Stimulated activated CD4-positive, alpha-beta T cell treated with anti-CD3 and anti-CD28 coated beads, Interleukin-1b, Interleukin-23, amount 100 ng/mL, for 48 hours (primary cell): ENCODE measurements around the gene MSLN.

Experiments used
- DNase-seq: peaks from one replicate; pipeline ENCODE4 v3.0.0-alpha.2; 2020

Gene MSLN

GRCh38 chr16:794853-795466, 34.4 kb downstream of the MSLN start:
- no peak for DNase-seq

GRCh38 chr16:795580-796229, 35.2 kb downstream of the MSLN start:
- DNase-seq = no peak

GRCh38 chr16:796296-797119, 36.0 kb downstream of the MSLN start:
- DNase-seq = no peak

GRCh38 chr16:797120-797420, 36.5 kb downstream of the MSLN start:
- peak; percentile 44 for DNase-seq

GRCh38 chr16:797686-798085, 37.2 kb downstream of the MSLN start:
- DNase-seq = no peak

- no peak for DNase-seq
These were observed 38.1 kb downstream of the MSLN start for GRCh38 chr16:798666-799065.

- DNase-seq = no peak
These were observed 38.8 kb downstream of the MSLN start for GRCh38 chr16:799111-799947.

GRCh38 chr16:799948-800833, 39.7 kb downstream of the MSLN start, which contains the start of gene GNG13:
Gene GNG13 (minus strand): TSS chr16:800734. CDS start chr16:799077, 1,657 bp downstream.
- no peak for DNase-seq

- DNase-seq = no peak
These were observed 40.4 kb downstream of the MSLN start for GRCh38 chr16:800834-801511.

- DNase-seq = no peak
These were observed 41.2 kb downstream of the MSLN start for GRCh38 chr16:801584-802363.

- DNase-seq = no peak
These were observed 41.9 kb downstream of the MSLN start for GRCh38 chr16:802461-802860.

GRCh38 chr16:802914-803753, 42.6 kb downstream of the MSLN start:
- DNase-seq = no peak

- no peak for DNase-seq
These were observed 43.2 kb downstream of the MSLN start for GRCh38 chr16:803754-804080.

GRCh38 chr16:804193-805048, 43.9 kb downstream of the MSLN start:
- DNase-seq = no peak

- no peak for DNase-seq
These were observed 44.9 kb downstream of the MSLN start for GRCh38 chr16:805474-805873.

GRCh38 chr16:807347-808084, 47.0 kb downstream of the MSLN start:
- DNase-seq = peak; percentile 85

- no peak for DNase-seq
These were observed 47.5 kb downstream of the MSLN start for GRCh38 chr16:808085-808386.

GRCh38 chr16:813204-813915, 52.8 kb downstream of the MSLN start:
- DNase-seq = peak; percentile 39
